Coronary artery (tissue), 2 donors: ENCODE data around the gene APBB2.
A peak's percentile ranks its signal among the peaks of the same experiment; 100 is the strongest.

ENCODE experiments used
- DNase-seq: peaks from one replicate; pipeline ENCODE4 v3.0.0-alpha.2; 2017; ENCODE audit warnings: low spot score
- H3K27ac ChIP-seq, 2 donors: fragments of 200-600 bp; sonication (generic); one replicate each; pipeline ENCODE4 v1.5.1; 2016 to 2019
- H3K4me3 ChIP-seq: fragments of 200-600 bp; sonication (generic); 2 replicates; pipeline ENCODE4 v1.5.1; 2016; ENCODE audit warnings: mild to moderate bottlenecking, moderate library complexity
- TF ChIP-seq, protein P1 (sequence below): fragments of 200-600 bp; sonication (generic); IDR thresholded peaks from one replicate; pipeline ENCODE4 v1.5.1; 2019; ENCODE audit warnings: antibody characterized with exemption

APBB2 gene

GRCh38 chr4:41161355-41161754 is 53.0 kb downstream of the APBB2 start:
- H3K27ac ChIP-seq, result no peak overlapping the region
- H3K4me3 ChIP-seq, result no peak overlapping the region
- TF ChIP-seq, protein P1, sequence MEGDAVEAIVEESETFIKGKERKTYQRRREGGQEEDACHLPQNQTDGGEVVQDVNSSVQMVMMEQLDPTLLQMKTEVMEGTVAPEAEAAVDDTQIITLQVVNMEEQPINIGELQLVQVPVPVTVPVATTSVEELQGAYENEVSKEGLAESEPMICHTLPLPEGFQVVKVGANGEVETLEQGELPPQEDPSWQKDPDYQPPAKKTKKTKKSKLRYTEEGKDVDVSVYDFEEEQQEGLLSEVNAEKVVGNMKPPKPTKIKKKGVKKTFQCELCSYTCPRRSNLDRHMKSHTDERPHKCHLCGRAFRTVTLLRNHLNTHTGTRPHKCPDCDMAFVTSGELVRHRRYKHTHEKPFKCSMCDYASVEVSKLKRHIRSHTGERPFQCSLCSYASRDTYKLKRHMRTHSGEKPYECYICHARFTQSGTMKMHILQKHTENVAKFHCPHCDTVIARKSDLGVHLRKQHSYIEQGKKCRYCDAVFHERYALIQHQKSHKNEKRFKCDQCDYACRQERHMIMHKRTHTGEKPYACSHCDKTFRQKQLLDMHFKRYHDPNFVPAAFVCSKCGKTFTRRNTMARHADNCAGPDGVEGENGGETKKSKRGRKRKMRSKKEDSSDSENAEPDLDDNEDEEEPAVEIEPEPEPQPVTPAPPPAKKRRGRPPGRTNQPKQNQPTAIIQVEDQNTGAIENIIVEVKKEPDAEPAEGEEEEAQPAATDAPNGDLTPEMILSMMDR, result no peak
- no peak for DNase-seq

DNA sequence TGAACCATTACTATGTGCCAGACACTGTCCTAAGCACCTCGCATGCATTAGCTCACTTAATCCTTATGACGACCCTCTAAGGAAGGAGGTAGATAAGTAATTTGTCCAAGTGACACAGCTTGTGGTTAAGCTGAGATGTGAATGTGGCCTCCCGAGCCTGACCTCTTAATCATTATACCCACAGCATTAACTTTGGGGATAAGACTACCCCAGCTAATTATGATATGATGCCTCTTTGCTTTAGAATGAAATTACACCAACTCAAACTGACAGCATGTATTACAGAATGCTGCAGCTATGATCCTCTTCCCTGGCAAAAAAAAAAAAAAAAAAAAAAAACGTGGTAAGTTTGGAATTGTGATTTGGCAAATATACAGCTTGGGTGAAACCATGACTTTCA is 53.5 kb downstream of the APBB2 start:
- H3K4me3 ChIP-seq, result no peak overlapping the region
- TF ChIP-seq, protein P1, result no peak
- peak overlapping the region in 1 of 2 donors; percentile 17 for H3K27ac ChIP-seq
- DNase-seq, result no peak

DNA sequence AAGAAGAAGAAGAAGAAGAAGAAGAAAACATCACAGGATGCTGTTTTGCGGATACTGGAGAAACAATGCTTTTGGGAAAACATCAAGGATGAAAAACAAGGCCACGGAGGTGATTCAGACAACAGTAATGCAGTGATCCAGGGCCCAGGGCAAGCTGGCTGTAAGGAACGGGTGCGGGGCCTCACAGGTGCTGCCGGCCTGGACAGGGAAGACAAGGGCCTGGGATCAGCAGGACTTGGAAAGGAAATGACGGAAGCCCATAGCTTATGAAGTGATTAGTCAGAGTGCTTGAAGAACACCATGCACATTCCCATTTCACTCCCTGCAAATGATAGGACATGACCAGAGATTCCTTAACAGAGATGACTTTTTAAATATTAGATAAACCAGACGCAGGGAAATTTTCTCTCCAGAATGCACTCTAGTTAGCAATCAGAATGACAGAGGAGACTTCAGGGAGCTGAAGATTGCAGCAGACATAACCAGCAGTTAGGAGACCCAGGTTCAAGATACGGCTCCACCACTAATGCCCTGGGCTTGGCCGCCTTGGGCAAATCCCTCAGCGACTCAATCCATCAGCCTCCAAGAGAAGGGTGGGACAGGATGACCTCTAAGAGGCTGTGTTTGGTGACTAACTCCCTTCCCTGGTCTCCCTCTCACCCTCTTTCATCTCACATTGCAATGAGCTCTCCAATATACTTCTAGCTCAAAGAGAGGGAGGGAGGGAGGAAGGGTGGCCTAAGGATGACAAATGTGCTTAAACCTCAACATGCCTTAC is 54.1 kb downstream of the APBB2 start:
- DNase-seq, result no peak
- H3K27ac ChIP-seq, result peak overlapping the region in 1 of 2 donors; percentile 17

GRCh38 chr4:41158756-41159155 is 55.6 kb downstream of the APBB2 start:
- DNase-seq, result no peak
- Histone ChIP-seq H3K4me3 (no peak overlapping the region), H3K27ac (no peak overlapping the region)
- TF ChIP-seq, protein P1, result no peak

More for the DNA sequence above, 54.1 kb downstream of the APBB2 start:
- H3K4me3 ChIP-seq, result no peak overlapping the region
- TF ChIP-seq, protein P1, result no peak

DNA sequence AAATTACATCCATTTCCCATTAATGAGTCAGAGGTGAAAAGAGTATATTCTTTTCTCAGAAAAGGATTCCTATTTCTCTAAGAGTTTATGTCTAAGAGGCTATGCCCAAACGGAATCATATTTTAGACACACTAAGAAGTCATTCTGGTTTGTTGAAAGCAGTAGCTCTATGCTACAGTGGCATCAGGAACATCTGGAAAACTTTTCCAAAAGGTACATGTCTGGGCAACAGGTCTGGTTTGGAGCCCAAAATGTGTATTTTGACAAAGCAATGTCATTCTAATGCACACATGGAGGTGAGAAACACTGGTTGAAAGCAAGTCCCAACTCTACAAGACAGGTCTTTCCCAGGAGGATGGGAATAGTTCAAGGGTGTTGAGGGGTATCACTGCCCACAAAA is 56.1 kb downstream of the APBB2 start:
- Histone ChIP-seq H3K4me3 (no peak overlapping the region), H3K27ac (no peak overlapping the region)
- TF ChIP-seq, protein P1, result no peak
- DNase-seq, result no peak

DNA sequence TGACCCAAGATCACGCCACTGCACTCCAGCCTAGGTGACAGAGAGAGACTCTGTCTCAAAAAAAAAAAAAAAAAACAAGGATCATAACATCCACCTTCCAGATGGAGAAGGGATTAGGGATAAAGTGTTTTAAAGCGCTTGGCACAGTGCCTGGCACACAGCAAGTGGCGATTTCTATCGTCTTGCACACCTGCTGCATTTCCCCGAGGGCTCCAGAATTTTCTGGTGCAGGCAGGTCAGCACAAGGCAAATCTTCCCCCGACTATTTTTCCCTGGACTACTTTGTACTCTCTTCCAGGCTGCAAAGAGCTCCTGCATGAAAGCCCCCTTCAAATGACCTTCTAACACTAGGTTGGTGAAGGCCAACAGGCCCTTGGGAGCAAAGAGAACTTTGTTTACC is 57.3 kb downstream of the APBB2 start:
- TF ChIP-seq, protein P1, result no peak
- H3K27ac ChIP-seq, result peak overlapping the region in 1 of 2 donors; percentile 37
- no peak for DNase-seq

GRCh38 chr4:41156574-41156973 is 57.8 kb downstream of the APBB2 start:
- DNase-seq, result no peak
- TF ChIP-seq, protein P1, result no peak
- Histone ChIP-seq H3K4me3 (no peak overlapping the region), H3K27ac (peak overlapping the region in 1 of 2 donors; percentile 37)

More for the DNA sequence above, 57.3 kb downstream of the APBB2 start:
- H3K4me3 ChIP-seq, result no peak overlapping the region
